ENCODE measurements around the gene DBP. TPM values are rescaled to one million over a fixed set of nuclear protein-coding genes. Genes with fewer than 3 reads are reported as not detected.

Gene DBP
- total and polyA plus RNA-seq, 2 of the 13 experiments (the other 11 are each of a cell fraction or from before 2014, with no cell fraction given): 1.7 to 5.8 TPM

DNA sequence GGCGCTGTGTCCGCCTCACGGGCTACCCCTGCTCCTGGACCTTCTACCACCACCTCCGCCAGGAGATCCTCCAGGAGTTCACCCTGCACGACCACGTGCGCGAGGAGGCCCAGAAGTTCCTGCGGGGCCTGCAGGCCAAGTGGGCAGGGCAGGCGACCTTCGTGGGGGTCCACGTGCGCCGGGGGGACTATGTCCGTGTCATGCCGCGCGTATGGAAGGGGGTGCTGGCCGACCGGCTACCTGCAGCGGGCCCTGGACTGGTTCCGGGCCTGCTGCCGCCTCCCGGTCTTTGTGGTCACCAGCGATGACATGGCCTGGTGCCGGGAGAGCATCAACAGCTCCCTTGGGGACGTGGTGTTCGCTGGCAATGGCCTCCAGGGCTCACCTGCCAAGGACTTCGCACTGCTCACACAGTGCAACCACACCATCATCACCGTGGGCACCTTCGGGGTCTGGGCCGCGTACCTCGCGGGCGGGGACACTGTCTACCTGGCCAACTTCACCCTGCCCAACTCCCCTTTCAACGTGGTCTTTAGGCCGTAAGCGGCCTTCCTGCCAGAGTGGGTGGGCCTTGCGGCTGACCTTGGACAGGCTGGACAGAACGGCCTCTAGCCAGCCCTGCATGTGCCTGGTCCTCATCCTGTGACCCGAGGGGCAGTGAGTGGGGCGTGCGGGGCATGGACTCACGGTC lies 43.4 kb upstream of the DBP start (continued):
- no peak for TF ChIP-seq SAFB2 (CRISPR knock-in tag; IDR thresholded peaks at IDR 0.05; ENCODE audit: borderline replicate concordance, low read depth)
- TF ChIP-seq ATAD3A (CRISPR knock-in tag; IDR thresholded peaks at IDR 0.05): no peak
- TF ChIP-seq ZNF775 (CRISPR knock-in tag; IDR thresholded peaks at IDR 0.05; ENCODE audit: borderline replicate concordance): no peak
- TF ChIP-seq ZNF232 (CRISPR knock-in tag; IDR thresholded peaks at IDR 0.05; ENCODE audit: borderline replicate concordance): no peak
- no peak for TF ChIP-seq ZNF331 (CRISPR knock-in tag; IDR thresholded peaks at IDR 0.05)
- TF ChIP-seq FOXK2 (IDR thresholded peaks at IDR 0.05): no peak
- no peak for TF ChIP-seq ZNF230 (CRISPR knock-in tag; IDR thresholded peaks at IDR 0.05)
- no peak; the same call in 1 of the 2 replicates for TF ChIP-seq PITX1 (CRISPR knock-in tag; IDR thresholded peaks at IDR 0.05)
- TF ChIP-seq ZNF329 (CRISPR knock-in tag; IDR thresholded peaks at IDR 0.05; ENCODE audit: low read depth): no peak
- TF ChIP-seq, protein P1, sequence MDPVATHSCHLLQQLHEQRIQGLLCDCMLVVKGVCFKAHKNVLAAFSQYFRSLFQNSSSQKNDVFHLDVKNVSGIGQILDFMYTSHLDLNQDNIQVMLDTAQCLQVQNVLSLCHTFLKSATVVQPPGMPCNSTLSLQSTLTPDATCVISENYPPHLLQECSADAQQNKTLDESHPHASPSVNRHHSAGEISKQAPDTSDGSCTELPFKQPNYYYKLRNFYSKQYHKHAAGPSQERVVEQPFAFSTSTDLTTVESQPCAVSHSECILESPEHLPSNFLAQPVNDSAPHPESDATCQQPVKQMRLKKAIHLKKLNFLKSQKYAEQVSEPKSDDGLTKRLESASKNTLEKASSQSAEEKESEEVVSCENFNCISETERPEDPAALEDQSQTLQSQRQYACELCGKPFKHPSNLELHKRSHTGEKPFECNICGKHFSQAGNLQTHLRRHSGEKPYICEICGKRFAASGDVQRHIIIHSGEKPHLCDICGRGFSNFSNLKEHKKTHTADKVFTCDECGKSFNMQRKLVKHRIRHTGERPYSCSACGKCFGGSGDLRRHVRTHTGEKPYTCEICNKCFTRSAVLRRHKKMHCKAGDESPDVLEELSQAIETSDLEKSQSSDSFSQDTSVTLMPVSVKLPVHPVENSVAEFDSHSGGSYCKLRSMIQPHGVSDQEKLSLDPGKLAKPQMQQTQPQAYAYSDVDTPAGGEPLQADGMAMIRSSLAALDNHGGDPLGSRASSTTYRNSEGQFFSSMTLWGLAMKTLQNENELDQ (CRISPR knock-in tag; IDR thresholded peaks at IDR 0.05; ENCODE audit: borderline replicate concordance): no peak
- peak; percentile 38; the same call in 1 of the 2 replicates for TF ChIP-seq PHF21A (CRISPR knock-in tag; IDR thresholded peaks at IDR 0.05)
- peak; percentile 68; the same call in 1 of the 2 replicates for TF ChIP-seq ZBTB7A (CRISPR knock-in tag; IDR thresholded peaks at IDR 0.05)
- no peak for TF ChIP-seq WIZ (CRISPR knock-in tag; IDR thresholded peaks at IDR 0.05)
- TF ChIP-seq, protein P2, sequence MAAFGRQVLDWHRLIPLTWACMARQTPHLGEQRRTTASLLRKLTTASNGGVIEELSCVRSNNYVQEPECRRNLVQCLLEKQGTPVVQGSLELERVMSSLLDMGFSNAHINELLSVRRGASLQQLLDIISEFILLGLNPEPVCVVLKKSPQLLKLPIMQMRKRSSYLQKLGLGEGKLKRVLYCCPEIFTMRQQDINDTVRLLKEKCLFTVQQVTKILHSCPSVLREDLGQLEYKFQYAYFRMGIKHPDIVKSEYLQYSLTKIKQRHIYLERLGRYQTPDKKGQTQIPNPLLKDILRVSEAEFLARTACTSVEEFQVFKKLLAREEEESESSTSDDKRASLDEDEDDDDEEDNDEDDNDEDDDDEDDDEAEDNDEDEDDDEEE (CRISPR knock-in tag; IDR thresholded peaks at IDR 0.05): no peak
- no peak for TF ChIP-seq ELF4 (CRISPR knock-in tag; IDR thresholded peaks at IDR 0.05; ENCODE audit: borderline replicate concordance)
- TF ChIP-seq BCL6 (CRISPR knock-in tag; IDR thresholded peaks at IDR 0.05): no peak
- TF ChIP-seq ZNF282 (IDR thresholded peaks at IDR 0.05; ENCODE audit: partially characterized antibody): no peak
- no peak for TF ChIP-seq SP4 (CRISPR knock-in tag; IDR thresholded peaks at IDR 0.05)
- no peak for TF ChIP-seq CREM (IDR thresholded peaks at IDR 0.05)
- TF ChIP-seq CREM (CRISPR knock-in tag; IDR thresholded peaks at IDR 0.05): no peak
- TF ChIP-seq ISX (CRISPR knock-in tag; conservative IDR thresholded peaks at IDR 0.05): no peak
- TF ChIP-seq NONO (IDR thresholded peaks at IDR 0.05): no peak
- no peak for TF ChIP-seq NONO (CRISPR knock-in tag; conservative IDR thresholded peaks at IDR 0.05)
- TF ChIP-seq HOXA3 (CRISPR knock-in tag; IDR thresholded peaks at IDR 0.05): peak; percentile 53
- TF ChIP-seq ZFX (CRISPR knock-in tag; IDR thresholded peaks at IDR 0.05; ENCODE audit: low read depth): peak; percentile 59; the same call in 1 of the 2 replicates
- TF ChIP-seq, protein P3, sequence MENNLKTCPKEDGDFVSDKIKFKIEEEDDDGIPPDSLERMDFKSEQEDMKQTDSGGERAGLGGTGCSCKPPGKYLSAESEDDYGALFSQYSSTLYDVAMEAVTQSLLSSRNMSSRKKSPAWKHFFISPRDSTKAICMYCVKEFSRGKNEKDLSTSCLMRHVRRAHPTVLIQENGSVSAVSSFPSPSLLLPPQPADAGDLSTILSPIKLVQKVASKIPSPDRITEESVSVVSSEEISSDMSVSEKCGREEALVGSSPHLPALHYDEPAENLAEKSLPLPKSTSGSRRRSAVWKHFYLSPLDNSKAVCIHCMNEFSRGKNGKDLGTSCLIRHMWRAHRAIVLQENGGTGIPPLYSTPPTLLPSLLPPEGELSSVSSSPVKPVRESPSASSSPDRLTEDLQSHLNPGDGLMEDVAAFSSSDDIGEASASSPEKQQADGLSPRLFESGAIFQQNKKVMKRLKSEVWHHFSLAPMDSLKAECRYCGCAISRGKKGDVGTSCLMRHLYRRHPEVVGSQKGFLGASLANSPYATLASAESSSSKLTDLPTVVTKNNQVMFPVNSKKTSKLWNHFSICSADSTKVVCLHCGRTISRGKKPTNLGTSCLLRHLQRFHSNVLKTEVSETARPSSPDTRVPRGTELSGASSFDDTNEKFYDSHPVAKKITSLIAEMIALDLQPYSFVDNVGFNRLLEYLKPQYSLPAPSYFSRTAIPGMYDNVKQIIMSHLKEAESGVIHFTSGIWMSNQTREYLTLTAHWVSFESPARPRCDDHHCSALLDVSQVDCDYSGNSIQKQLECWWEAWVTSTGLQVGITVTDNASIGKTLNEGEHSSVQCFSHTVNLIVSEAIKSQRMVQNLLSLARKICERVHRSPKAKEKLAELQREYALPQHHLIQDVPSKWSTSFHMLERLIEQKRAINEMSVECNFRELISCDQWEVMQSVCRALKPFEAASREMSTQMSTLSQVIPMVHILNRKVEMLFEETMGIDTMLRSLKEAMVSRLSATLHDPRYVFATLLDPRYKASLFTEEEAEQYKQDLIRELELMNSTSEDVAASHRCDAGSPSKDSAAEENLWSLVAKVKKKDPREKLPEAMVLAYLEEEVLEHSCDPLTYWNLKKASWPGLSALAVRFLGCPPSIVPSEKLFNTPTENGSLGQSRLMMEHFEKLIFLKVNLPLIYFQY (CRISPR knock-in tag; IDR thresholded peaks at IDR 0.05; ENCODE audit: borderline replicate concordance): no peak

Data from HepG2 (cell line).